Trophoblast cell (in vitro differentiated cells and primary cell): ENCODE data around the gene QSOX1.

ENCODE experiments used
- DNase-seq, 2 donors: peaks; one replicate each; pipeline ENCODE4 v3.0.0-alpha.2; 2016
- H2AFZ ChIP-seq: 2 replicates; pipeline ENCODE4 v1.6.1; 2013; ENCODE audit warnings: low read length, moderate library complexity, mild to moderate bottlenecking; ENCODE audit not compliant: insufficient read depth, poor library complexity
- H2AK5ac ChIP-seq: 2 replicates; pipeline ENCODE4 v1.6.1; 2013; ENCODE audit warnings: mild to moderate bottlenecking, low read length
- H2BK120ac ChIP-seq: 2 replicates; pipeline ENCODE4 v1.6.1; 2013; ENCODE audit warnings: low read length, mild to moderate bottlenecking, moderate library complexity; ENCODE audit not compliant: insufficient read depth, poor library complexity
- H2BK12ac ChIP-seq: 2 replicates; pipeline ENCODE4 v1.6.1; 2013; ENCODE audit warnings: mild to moderate bottlenecking, low read length, moderate library complexity
- H2BK5ac ChIP-seq: 2 replicates; pipeline ENCODE4 v1.6.1; 2013; ENCODE audit warnings: low read length, low read depth, moderate library complexity, mild to moderate bottlenecking; ENCODE audit not compliant: poor library complexity
- H3K14ac ChIP-seq: 2 replicates; pipeline ENCODE4 v1.6.1; 2013; ENCODE audit warnings: mild to moderate bottlenecking, low read length
- H3K18ac ChIP-seq: 2 replicates; pipeline ENCODE4 v1.6.1; 2013; ENCODE audit warnings: mild to moderate bottlenecking, low read length
- H3K23ac ChIP-seq: 2 replicates; pipeline ENCODE4 v1.6.1; 2013; ENCODE audit warnings: low read length
- H3K27ac ChIP-seq: 2 replicates; pipeline ENCODE4 v1.5.1; 2013; ENCODE audit warnings: low read depth, mild to moderate bottlenecking, inconsistent platforms, low read length, moderate library complexity
- H3K27me3 ChIP-seq: 2 replicates; pipeline ENCODE4 v1.6.1; 2013; ENCODE audit warnings: inconsistent platforms, mild to moderate bottlenecking, low read length, moderate library complexity; ENCODE audit not compliant: insufficient read depth
- H3K36me3 ChIP-seq, 2 experiments: 1 replicate in 1 of 2; 2 replicates in 1 of 2; pipeline ENCODE4 v1.6.1; 2013; ENCODE audit warnings: low read length in 2 of 2, mild to moderate bottlenecking in 2 of 2, moderate library complexity in 1 of 2; ENCODE audit not compliant: insufficient read depth in 2 of 2, control insufficient read depth in 1 of 2
- H3K4ac ChIP-seq: 2 replicates; pipeline ENCODE4 v1.6.1; 2013; ENCODE audit warnings: low read depth, mild to moderate bottlenecking, low read length, moderate library complexity
- H3K4me1 ChIP-seq, 2 experiments: 1 replicate in 1 of 2; 2 replicates in 1 of 2; pipeline ENCODE4 v1.6.1; 2013; ENCODE audit warnings: low read length in 2 of 2, mild to moderate bottlenecking in 2 of 2, moderate library complexity in 1 of 2; ENCODE audit not compliant: insufficient read depth in 2 of 2, control insufficient read depth in 1 of 2
- H3K4me2 ChIP-seq: 2 replicates; pipeline ENCODE4 v1.6.1; 2013; ENCODE audit warnings: inconsistent platforms, mild to moderate bottlenecking, low read length, moderate library complexity
- H3K4me3 ChIP-seq: 2 replicates; pipeline ENCODE4 v1.5.1; 2013; ENCODE audit warnings: mild to moderate bottlenecking, low read depth, low read length, inconsistent platforms
- H3K79me1 ChIP-seq: one replicate; pipeline ENCODE4 v1.6.1; 2013; ENCODE audit warnings: low read length
- H3K79me2 ChIP-seq: 2 replicates; pipeline ENCODE4 v1.6.1; 2013; ENCODE audit warnings: low read length, mild to moderate bottlenecking; ENCODE audit not compliant: control insufficient read depth, insufficient read depth, poor library complexity
- H3K9ac ChIP-seq: 2 replicates; pipeline ENCODE4 v1.6.1; 2013; ENCODE audit warnings: mild to moderate bottlenecking, low read length
- H3K9me3 ChIP-seq: 2 replicates; pipeline ENCODE4 v1.6.1; 2013; ENCODE audit warnings: low read depth, mild to moderate bottlenecking, control low read depth, inconsistent platforms, low read length; ENCODE audit not compliant: insufficient read depth
- H4K12ac ChIP-seq: 2 replicates; pipeline ENCODE4 v1.6.1; 2013; ENCODE audit warnings: low read depth, mild to moderate bottlenecking, low read length, moderate library complexity
- H4K8ac ChIP-seq: 2 replicates; pipeline ENCODE4 v1.6.1; 2013; ENCODE audit warnings: low read depth, mild to moderate bottlenecking, low read length, moderate library complexity
- H4K91ac ChIP-seq: one replicate; pipeline ENCODE4 v1.6.1; 2013; ENCODE audit warnings: low read depth, mild to moderate bottlenecking, low read length, moderate library complexity
- WGBS: extraction: QIAGEN DNeasy Blood & Tissue Kit; methylation state at CpG from one replicate; pipeline ENCODE4 v1.1.7; 2013; ENCODE audit warnings: missing lambda C conversion rate; ENCODE audit not compliant: insufficient read length, insufficient coverage; ENCODE audit errors: extremely low coverage; 5-methylcytosine and 5-hydroxymethylcytosine counted together

Gene QSOX1

DNA sequence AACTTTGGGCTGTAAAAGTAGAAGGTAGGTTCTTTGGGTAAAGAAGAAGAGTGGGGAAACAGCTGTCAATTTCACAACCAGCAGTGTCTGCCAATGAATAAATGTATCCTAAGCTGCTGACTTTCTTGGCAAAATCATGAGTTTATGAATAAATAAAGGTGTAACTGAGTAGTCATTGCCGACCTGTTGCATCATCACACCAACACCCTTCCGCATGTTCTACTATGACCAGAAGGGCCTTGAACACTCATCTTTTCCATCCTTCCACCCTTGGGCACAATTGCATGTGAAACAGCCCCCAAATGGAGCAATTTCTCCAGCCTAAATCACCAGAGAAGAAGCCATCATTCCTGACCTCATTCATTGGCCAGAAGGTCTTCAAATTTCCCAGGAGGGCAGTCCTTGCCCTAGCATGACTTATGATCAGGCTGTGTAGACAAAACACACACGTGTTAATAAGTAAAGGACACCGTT is 31.2 kb upstream of the QSOX1 start:
- H3K27ac ChIP-seq = no peak overlapping the region
- H4K91ac ChIP-seq = no peak overlapping the region
- H3K4me3 ChIP-seq = no peak overlapping the region
- H2BK120ac ChIP-seq = no peak overlapping the region
- H2AK5ac ChIP-seq = no peak overlapping the region
- no peak overlapping the region for H3K14ac ChIP-seq
- H2BK12ac ChIP-seq = no peak overlapping the region
- H3K23ac ChIP-seq = no peak overlapping the region
- H3K9ac ChIP-seq = no peak overlapping the region
- no peak overlapping the region for H3K4me2 ChIP-seq
- peaks cover 0 to 2% of the 10 kb centered on the region in 2 experiments for H3K4me1 ChIP-seq
- H2BK5ac ChIP-seq = no peak overlapping the region
- H3K27me3 ChIP-seq = no peaks in the 10 kb centered on the region
- H2AFZ ChIP-seq = no peak overlapping the region
- no peak overlapping the region for H4K8ac ChIP-seq
- no peaks in the 10 kb centered on the region for H3K79me1 ChIP-seq
- no peak overlapping the region for H3K4ac ChIP-seq
- WGBS = no CpG with 5 or more reads among the region's 4 CpGs
- no peaks in the 10 kb centered on the region for H3K9me3 ChIP-seq
- no peak for DNase-seq
- H3K36me3 ChIP-seq = no peaks in the 10 kb centered on the region
- no peak overlapping the region for H4K12ac ChIP-seq
- no peak overlapping the region for H3K18ac ChIP-seq
- H3K79me2 ChIP-seq = no peaks in the 10 kb centered on the region

DNA sequence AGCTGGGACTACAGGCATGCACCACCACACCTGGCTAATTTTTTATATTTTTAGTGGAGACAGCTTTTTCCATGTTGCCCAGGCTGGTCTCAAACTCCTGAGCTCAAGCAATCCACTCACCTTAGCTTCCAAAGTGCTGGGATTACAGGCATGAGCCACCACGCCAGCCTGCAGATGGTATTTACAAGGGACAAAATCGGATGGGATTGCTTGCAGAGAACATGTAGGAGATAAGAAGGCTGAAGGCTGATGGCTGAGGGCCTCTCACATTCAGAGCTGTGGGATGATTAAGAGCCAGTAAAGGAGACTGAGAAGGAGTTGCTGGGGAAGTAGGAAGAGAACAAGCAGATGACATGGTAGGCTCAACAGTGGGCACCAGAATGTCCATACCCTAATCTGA is 24.0 kb upstream of the QSOX1 start:
- no peak overlapping the region for H3K9ac ChIP-seq
- H3K27ac ChIP-seq = no peak overlapping the region
- no peak overlapping the region for H2BK5ac ChIP-seq
- no peak overlapping the region for H2BK120ac ChIP-seq
- no peak overlapping the region for H3K23ac ChIP-seq
- H4K91ac ChIP-seq = no peak overlapping the region
- H4K8ac ChIP-seq = no peak overlapping the region
- WGBS = no CpG with 5 or more reads among the region's 2 CpGs
- H3K9me3 ChIP-seq = no peaks in the 10 kb centered on the region
- no peak overlapping the region for H3K14ac ChIP-seq
- no peaks in the 10 kb centered on the region for H3K27me3 ChIP-seq
- no peak overlapping the region for H3K4me3 ChIP-seq
- no peaks in the 10 kb centered on the region for H3K79me2 ChIP-seq
- H2AFZ ChIP-seq = no peak overlapping the region
- H3K4me1 ChIP-seq = peaks cover 0 to 2% of the 10 kb centered on the region in 2 experiments
- DNase-seq = peak in 1 of 2 donors; percentile 63
- H4K12ac ChIP-seq = no peak overlapping the region
- no peak overlapping the region for H3K18ac ChIP-seq
- H3K4ac ChIP-seq = no peak overlapping the region
- H3K36me3 ChIP-seq = no peaks in the 10 kb centered on the region
- H3K79me1 ChIP-seq = no peaks in the 10 kb centered on the region
- no peak overlapping the region for H3K4me2 ChIP-seq
- no peak overlapping the region for H2BK12ac ChIP-seq
- H2AK5ac ChIP-seq = no peak overlapping the region

DNA sequence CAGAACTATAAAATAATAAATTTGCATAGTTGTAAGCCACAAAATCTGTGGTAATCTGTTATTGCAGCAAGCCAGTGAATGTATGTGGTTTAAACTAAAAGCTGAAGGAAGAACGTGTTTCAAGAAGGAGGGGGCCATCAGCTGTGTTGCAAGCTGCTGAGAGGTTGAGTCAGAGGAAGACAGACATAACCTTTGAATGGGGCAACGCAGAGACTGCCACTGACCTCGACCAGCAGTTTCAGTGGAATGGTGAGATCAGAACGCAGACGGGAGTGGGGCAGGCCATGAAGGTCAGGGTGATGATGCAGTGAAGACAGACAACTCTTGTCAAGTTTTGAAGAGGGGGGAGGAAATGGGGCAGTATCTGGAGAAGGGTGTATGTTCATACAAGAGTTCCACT is 23.2 kb upstream of the QSOX1 start:
- Histone ChIP-seq H2AFZ (no peak overlapping the region), H4K91ac (no peak overlapping the region), H3K9me3 (no peaks in the 10 kb centered on the region), H3K79me2 (no peaks in the 10 kb centered on the region), H3K4me3 (no peak overlapping the region), H3K4me1 (peaks cover 0 to 2% of the 10 kb centered on the region in 2 experiments), H3K4me2 (no peak overlapping the region), H4K12ac (no peak overlapping the region), H3K9ac (no peak overlapping the region), H2BK120ac (no peak overlapping the region), H3K27me3 (no peaks in the 10 kb centered on the region), H3K36me3 (no peaks in the 10 kb centered on the region), H4K8ac (no peak overlapping the region), H3K27ac (no peak overlapping the region), H3K4ac (no peak overlapping the region), H2BK5ac (no peak overlapping the region), H2AK5ac (no peak overlapping the region), H3K18ac (no peak overlapping the region), H3K14ac (no peak overlapping the region), H3K79me1 (no peaks in the 10 kb centered on the region), H3K23ac (no peak overlapping the region), H2BK12ac (no peak overlapping the region)
- WGBS = no CpG with 5 or more reads among the region's 5 CpGs
- DNase-seq = peak; percentile 95 to 96

- H3K14ac ChIP-seq = no peak overlapping the region
- H3K4ac ChIP-seq = no peak overlapping the region
- no peak overlapping the region for H4K12ac ChIP-seq
- no peak overlapping the region for H2AK5ac ChIP-seq
- H3K27ac ChIP-seq = no peak overlapping the region
- no peak for DNase-seq
- WGBS = no CpG with 5 or more reads among the region's 1 CpG
- no peak overlapping the region for H4K8ac ChIP-seq
- H3K4me1 ChIP-seq = no peaks in the 10 kb centered on the region
- no peak overlapping the region for H2BK120ac ChIP-seq
- no peak overlapping the region for H3K23ac ChIP-seq
- H3K9me3 ChIP-seq = no peaks in the 10 kb centered on the region
- H3K27me3 ChIP-seq = no peaks in the 10 kb centered on the region
- no peaks in the 10 kb centered on the region for H3K79me1 ChIP-seq
- H3K4me3 ChIP-seq = no peak overlapping the region
- no peak overlapping the region for H3K4me2 ChIP-seq
- no peak overlapping the region for H3K18ac ChIP-seq
- no peak overlapping the region for H4K91ac ChIP-seq
- no peak overlapping the region for H3K9ac ChIP-seq
- no peak overlapping the region for H2BK12ac ChIP-seq
- no peaks in the 10 kb centered on the region for H3K36me3 ChIP-seq
- no peak overlapping the region for H2BK5ac ChIP-seq
- H3K79me2 ChIP-seq = no peaks in the 10 kb centered on the region
- H2AFZ ChIP-seq = no peak overlapping the region
These were observed 21.5 kb upstream of the QSOX1 start for GRCh38 chr1:180133193-180133592.
